Cardiac muscle cell (in vitro differentiated cells and primary cell): ENCODE measurements around the gene ATP8B1. TPM values are rescaled to one million over a fixed set of nuclear protein-coding genes. Genes with fewer than 3 reads are reported as not detected.

Source experiments
- DNase-seq, 2 donors: peaks; one replicate each; pipeline versions ENCODE4 v3.0.0 to v3.0.0-alpha.2; 2010 to 2017; ENCODE audit warnings: low read depth in 1 of 2, low spot score in 1 of 2
- H3K27ac ChIP-seq: fragments of 200-600 bp; sonication (generic); 2 replicates; pipeline ENCODE4 v1.5.1; 2016
- H3K27me3 ChIP-seq: fragments of 200-600 bp; sonication (generic); 2 replicates; pipeline ENCODE4 v1.6.0; 2016; ENCODE audit warnings: control low read depth
- H3K36me3 ChIP-seq: fragments of 200-600 bp; sonication (generic); 2 replicates; pipeline ENCODE4 v1.5.1; 2016; ENCODE audit warnings: control low read depth
- H3K4me1 ChIP-seq: fragments of 200-600 bp; sonication (generic); 2 replicates; pipeline ENCODE4 v1.8.1; 2017; ENCODE audit warnings: low read depth, mild to moderate bottlenecking, mixed run types
- H3K4me3 ChIP-seq: fragments of 200-600 bp; sonication (generic); 2 replicates; pipeline ENCODE4 v1.5.1; 2016; ENCODE audit warnings: mild to moderate bottlenecking
- H3K9me3 ChIP-seq: fragments of 200-600 bp; sonication (generic); 2 replicates; pipeline ENCODE4 v1.5.1; 2017; ENCODE audit warnings: low read depth, mild to moderate bottlenecking, control low read depth
- CTCF ChIP-seq: IDR thresholded peaks from 2 replicates; pipeline ENCODE4 v1.5.1; 2012; ENCODE audit warnings: low read depth, mild to moderate bottlenecking, low read length
- polyA plus RNA-seq: library from polyadenylated mRNA; unstranded; fragments of >200 nt; fragmentation: Nextera tagmentation; extraction: Ambion mirVana; gene quantifications from 2 replicates; pipeline ENCODE4 v1.2.1, GENCODE V29; 2016
- total RNA-seq: library from RNA; depleted of rRNA; stranded (reverse); fragments of >200 nt; gene quantifications from 2 replicates; pipeline ENCODE4 v1.2.3, GENCODE V29; 2016

ATP8B1 gene
- total and polyA plus RNA-seq, 2 experiments from 2014 or later: 0.17 to 0.21 TPM

- H3K27me3 ChIP-seq: no peaks in the 10 kb centered on the region
- no peak for TF ChIP-seq CTCF
- H3K27ac ChIP-seq: no peak overlapping the region
- H3K4me3 ChIP-seq: no peak overlapping the region
- H3K36me3 ChIP-seq: no peaks in the 10 kb centered on the region
- H3K4me1 ChIP-seq: no peaks in the 10 kb centered on the region
- peak in 1 of 2 donors; percentile 76 for DNase-seq
- H3K9me3 ChIP-seq: no peaks in the 10 kb centered on the region
Observed at GRCh38 chr18:57776767-57777166, 26.3 kb downstream of the ATP8B1 start.

- H3K27ac ChIP-seq: no peak overlapping the region
- H3K4me1 ChIP-seq: no peaks in the 10 kb centered on the region
- H3K36me3 ChIP-seq: no peaks in the 10 kb centered on the region
- no peak for DNase-seq
- H3K4me3 ChIP-seq: no peak overlapping the region
- H3K9me3 ChIP-seq: no peaks in the 10 kb centered on the region
- no peak for TF ChIP-seq CTCF
- no peaks in the 10 kb centered on the region for H3K27me3 ChIP-seq
Observed at GRCh38 chr18:57776354-57776753, 26.8 kb downstream of the ATP8B1 start.

DNA sequence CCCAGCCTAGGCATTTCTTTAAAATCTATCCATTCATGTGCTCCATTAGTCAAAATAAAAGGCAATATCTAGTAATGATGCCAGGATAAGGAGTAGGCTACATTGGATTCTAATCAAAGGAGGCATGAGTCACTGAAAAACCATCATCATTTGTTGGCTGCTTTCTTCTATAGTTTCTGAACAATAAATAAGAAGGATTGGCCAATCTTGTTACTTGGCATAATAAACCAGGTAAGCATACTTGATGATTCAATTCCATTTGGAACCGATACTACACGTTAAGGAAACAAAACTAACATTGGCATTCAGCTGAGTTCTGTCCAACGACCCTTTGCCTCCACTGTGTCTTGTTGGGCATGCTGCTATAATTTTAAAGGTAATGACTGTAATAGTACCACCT lies 27.2 kb downstream of the ATP8B1 start:
- H3K4me1 ChIP-seq: no peaks in the 10 kb centered on the region

GRCh38 chr18:57772387-57772799 lies 30.7 kb downstream of the ATP8B1 start:
- no peak for DNase-seq
- no peaks in the 10 kb centered on the region for H3K9me3 ChIP-seq
- no peaks in the 10 kb centered on the region for H3K27me3 ChIP-seq
- no peak for TF ChIP-seq CTCF
- no peaks in the 10 kb centered on the region for H3K36me3 ChIP-seq
- no peak overlapping the region for H3K4me3 ChIP-seq
- H3K27ac ChIP-seq: no peak overlapping the region
- peaks cover 5% of the 10 kb centered on the region for H3K4me1 ChIP-seq

More for the DNA sequence above, 27.2 kb downstream of the ATP8B1 start:
- Histone ChIP-seq H3K36me3 (no peaks in the 10 kb centered on the region), H3K27me3 (no peaks in the 10 kb centered on the region), H3K9me3 (no peaks in the 10 kb centered on the region), H3K4me3 (no peak overlapping the region), H3K27ac (no peak overlapping the region)
- no peak for TF ChIP-seq CTCF
- DNase-seq: no peak

DNA sequence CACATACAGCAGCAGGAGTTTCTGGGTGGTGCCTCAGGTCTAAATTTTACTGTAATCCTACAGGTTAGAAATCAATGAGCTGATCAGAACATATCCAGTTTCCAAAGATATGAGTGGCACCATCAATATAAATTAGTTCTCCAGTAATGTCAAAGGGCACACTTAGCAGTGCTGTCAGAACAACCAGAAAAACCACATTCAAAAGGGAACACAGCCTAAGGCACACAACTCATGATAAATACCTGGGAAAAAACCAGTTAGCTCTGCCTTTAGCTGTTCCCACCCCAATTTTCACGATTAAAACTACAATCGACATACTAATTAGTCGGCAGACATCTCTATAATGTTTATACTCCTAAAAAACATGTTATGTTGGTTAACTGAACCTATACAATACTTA lies 31.5 kb downstream of the ATP8B1 start:
- Histone ChIP-seq H3K36me3 (no peaks in the 10 kb centered on the region), H3K9me3 (no peaks in the 10 kb centered on the region), H3K27me3 (no peaks in the 10 kb centered on the region), H3K4me1 (peaks cover 5% of the 10 kb centered on the region), H3K27ac (no peak overlapping the region), H3K4me3 (no peak overlapping the region)
- no peak for DNase-seq
- no peak for TF ChIP-seq CTCF

GRCh38 chr18:57771193-57771592 lies 31.9 kb downstream of the ATP8B1 start:
- no peak for DNase-seq
- no peak for TF ChIP-seq CTCF
- Histone ChIP-seq H3K36me3 (no peaks in the 10 kb centered on the region), H3K4me1 (peaks cover 5% of the 10 kb centered on the region), H3K4me3 (no peak overlapping the region), H3K27me3 (no peaks in the 10 kb centered on the region), H3K27ac (no peak overlapping the region), H3K9me3 (no peaks in the 10 kb centered on the region)
